Measurements from ENCODE around the gene PTBP1.
"Not testable (repeated sequence)": the region's sequence is repeated elsewhere in the genome, so short reads cannot be mapped to it uniquely, and the experiment has no call there.

The PTBP1 gene

DNA sequence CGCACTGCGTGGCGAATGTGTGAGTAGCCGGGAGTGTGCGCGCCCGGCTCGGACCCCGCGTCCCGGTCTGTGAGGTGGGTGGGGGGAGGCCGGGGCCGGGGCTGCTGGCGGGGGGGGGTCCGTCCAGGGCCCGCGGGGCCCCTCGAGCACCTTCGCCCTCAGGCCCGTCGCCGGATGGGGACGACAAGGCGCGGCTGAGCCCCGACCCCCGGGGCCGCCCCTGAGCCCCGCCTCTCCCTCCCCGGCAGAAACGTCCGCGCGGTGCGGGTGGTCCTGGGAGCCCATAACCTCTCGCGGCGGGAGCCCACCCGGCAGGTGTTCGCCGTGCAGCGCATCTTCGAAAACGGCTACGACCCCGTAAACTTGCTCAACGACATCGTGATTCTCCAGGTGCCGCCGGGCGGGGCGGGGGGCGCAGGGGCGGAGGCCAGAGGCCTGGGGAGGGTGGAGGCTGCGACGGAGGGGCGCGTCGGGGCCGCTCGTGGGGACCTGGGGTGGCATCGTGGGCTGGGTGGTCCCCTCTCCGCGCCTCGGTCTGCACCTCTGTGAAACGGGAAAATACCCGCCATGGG lies 55.8 kb downstream of the PTBP1 start:
- no peak for TF ChIP-seq ZFX (IDR thresholded peaks at IDR 0.05)
- TF ChIP-seq, protein P1, sequence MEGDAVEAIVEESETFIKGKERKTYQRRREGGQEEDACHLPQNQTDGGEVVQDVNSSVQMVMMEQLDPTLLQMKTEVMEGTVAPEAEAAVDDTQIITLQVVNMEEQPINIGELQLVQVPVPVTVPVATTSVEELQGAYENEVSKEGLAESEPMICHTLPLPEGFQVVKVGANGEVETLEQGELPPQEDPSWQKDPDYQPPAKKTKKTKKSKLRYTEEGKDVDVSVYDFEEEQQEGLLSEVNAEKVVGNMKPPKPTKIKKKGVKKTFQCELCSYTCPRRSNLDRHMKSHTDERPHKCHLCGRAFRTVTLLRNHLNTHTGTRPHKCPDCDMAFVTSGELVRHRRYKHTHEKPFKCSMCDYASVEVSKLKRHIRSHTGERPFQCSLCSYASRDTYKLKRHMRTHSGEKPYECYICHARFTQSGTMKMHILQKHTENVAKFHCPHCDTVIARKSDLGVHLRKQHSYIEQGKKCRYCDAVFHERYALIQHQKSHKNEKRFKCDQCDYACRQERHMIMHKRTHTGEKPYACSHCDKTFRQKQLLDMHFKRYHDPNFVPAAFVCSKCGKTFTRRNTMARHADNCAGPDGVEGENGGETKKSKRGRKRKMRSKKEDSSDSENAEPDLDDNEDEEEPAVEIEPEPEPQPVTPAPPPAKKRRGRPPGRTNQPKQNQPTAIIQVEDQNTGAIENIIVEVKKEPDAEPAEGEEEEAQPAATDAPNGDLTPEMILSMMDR (conservative IDR thresholded peaks at IDR 0.05) = no peak
- no peak overlapping the region for H3K27ac ChIP-seq

DNA sequence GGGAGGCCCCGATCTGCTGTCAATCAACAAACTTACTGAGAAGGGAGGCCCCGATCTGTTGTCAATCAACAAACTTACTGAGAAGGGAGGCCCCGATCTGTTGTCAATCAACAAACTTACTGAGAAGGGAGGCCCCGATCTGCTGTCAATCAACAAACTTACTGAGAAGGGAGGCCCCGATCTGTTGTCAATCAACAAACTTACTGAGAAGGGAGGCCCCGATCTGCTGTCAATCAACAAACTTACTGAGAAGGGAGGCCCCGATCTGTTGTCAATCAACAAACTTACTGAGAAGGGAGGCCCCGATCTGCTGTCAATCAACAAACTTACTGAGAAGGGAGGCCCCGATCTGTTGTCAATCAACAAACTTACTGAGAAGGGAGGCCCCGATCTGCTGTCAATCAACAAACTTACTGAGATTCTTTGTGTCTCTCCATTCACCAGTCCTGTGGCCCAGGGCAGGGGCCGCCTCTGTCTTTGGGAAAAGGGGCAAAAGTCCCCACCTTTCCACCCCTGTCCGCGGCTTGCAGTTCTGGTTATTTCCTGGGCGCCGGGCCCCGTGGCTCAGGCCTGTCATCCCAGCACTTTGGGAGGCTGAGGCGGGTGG lies 56.5 kb downstream of the PTBP1 start:
- H3K27ac ChIP-seq = not testable (repeated sequence)

DNA sequence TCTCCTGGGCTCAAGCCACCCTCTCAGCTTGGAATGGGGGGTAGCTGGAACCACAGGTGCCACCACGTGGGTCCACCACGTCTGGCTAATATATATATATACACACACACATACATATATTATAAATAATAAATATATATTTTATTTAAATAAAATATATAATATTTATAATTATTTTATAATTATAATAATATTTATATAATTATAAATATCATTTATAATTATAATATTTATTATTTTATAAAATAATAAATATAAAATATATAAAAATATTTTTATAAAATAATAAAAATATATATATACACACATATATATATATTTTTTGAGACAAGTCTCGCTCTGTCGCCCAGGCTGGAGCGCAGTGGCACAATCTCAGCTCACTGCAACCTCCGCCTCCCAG lies 57.3 kb downstream of the PTBP1 start:
- TF ChIP-seq ZFX (IDR thresholded peaks at IDR 0.05) = no peak
- TF ChIP-seq, protein P1 (conservative IDR thresholded peaks at IDR 0.05) = no peak
- no peak overlapping the region for H3K27ac ChIP-seq

DNA sequence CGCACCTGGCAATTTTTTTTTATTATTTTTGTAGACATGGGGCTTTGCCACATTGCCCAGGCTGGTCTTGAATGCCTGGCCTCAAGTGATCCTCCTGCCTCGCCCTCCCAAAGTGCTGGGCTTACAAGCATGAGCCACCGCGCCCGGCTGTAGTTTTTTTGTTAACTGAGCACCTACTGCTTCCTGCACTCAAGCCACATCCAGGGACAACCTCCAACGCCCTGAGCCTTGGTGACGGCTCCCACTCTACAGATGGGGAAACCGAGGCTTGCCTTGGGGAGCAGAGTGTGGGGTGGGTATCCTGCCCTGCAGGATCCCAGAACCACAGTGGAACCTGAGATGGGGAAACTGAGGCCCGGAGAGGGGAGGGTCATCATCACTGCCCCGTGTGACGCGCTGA lies 57.9 kb downstream of the PTBP1 start:
- TF ChIP-seq, protein P1 (conservative IDR thresholded peaks at IDR 0.05) = no peak
- no peak for TF ChIP-seq ZFX (IDR thresholded peaks at IDR 0.05)

DNA sequence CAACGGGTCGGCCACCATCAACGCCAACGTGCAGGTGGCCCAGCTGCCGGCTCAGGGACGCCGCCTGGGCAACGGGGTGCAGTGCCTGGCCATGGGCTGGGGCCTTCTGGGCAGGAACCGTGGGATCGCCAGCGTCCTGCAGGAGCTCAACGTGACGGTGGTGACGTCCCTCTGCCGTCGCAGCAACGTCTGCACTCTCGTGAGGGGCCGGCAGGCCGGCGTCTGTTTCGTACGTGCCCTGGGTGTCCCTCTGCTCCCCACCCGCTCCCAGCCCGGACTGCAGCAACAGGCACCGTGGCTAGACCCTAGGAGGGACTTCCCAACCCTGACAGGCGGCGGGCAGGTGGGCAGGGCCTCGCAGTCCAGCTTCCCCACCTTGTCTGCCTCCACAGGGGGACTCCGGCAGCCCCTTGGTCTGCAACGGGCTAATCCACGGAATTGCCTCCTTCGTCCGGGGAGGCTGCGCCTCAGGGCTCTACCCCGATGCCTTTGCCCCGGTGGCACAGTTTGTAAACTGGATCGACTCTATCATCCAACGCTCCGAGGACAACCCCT lies 58.4 kb downstream of the PTBP1 start:
- no peak for TF ChIP-seq ZFX (IDR thresholded peaks at IDR 0.05)
- TF ChIP-seq, protein P1 (conservative IDR thresholded peaks at IDR 0.05) = no peak
- H3K27ac ChIP-seq = no peak overlapping the region

More for the DNA sequence above, 57.9 kb downstream of the PTBP1 start:
- no peak overlapping the region for H3K27ac ChIP-seq

DNA sequence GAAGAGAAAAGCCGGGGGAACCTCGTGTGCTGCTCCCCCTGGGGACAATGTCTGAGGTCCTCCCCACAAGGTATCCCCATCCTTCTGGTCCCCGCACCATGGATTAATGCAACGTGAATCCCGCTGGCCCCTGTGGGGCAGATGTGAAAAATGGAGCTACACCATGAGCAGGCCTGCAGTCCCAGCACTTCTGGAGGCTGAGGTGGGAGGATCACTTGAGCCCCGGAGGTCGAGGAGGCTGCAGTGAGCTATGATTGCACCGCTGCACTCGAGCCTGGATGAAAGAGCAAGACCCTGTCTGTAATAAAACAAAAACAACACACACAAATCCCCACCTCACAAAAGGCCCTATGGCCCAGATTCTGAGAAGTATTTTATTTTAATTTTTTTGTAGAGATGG lies 61.0 kb downstream of the PTBP1 start:
- H3K27ac ChIP-seq = no peak overlapping the region
- TF ChIP-seq, protein P1 (conservative IDR thresholded peaks at IDR 0.05) = no peak
- TF ChIP-seq ZFX (IDR thresholded peaks at IDR 0.05) = no peak

DNA sequence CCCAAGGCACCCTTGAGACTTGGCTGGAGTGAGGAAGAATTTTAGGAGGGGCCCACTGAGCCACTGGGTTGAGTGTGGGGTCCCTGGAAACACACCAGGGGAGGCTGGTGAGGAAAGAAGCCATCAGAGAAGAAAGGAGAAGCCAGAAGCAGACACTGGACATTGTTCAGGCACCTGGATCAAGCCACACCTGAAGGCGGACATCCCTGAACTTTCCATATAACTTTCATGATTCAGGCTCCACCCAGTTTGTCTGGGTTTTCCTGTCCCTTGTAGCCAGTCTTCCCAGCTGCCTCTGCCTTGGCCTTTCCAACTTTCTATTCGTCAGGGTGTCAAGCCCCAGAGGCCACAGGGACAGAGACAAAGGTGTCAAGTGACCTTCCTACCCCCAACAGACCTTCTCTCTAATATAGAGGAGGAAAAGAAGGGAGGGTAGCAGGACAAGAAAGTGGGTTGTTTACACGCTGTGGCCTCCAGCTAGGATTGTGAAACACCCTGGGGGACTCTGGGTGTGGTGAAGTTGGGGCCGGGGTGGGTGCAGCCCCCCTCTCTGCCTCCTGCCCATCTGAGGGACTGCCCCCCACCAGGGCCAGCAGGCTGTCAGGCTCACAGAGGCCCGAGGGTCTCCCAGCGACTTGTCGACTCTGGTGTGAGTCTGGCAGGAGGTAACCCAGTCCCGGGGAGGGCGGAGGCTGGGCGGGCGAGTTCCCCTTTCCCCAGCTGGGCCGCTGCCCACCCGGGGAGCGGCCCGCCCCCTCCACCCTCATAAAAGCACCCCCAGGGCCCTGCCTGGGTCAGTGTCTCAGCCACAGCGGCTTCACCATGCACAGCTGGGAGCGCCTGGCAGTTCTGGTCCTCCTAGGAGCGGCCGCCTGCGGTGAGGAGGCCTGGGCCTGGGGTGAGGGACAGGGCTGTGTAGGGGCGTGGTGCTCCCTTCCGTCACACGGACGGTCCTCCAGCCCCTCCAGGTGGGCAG lies 61.9 kb downstream of the PTBP1 start, which contains the start of gene CFD:
TSS of gene CFD (plus strand) at position 797 of the 976 bp plus-strand sequence. CDS start at position 823, 26 bp downstream.
- peak within 1 kb of the TSS; percentile 53 for H3K27ac ChIP-seq
- TF ChIP-seq ZFX (IDR thresholded peaks at IDR 0.05) = no peak
- TF ChIP-seq, protein P1 (conservative IDR thresholded peaks at IDR 0.05) = no peak

All from C4-2B (cell line).